ENCODE measurements around the gene KCNIP2.

Gene KCNIP2

GRCh38 chr10:101843032-101844021 lies at the start of gene KCNIP2:
TSS of gene KCNIP2 (minus strand) at chr10:101843800. CDS start at chr10:101843568, 232 bp downstream.
- peak in 1 of 2 donors; percentile 16 for DNase-seq

- no peak for DNase-seq
These were observed 49.3 kb upstream of the KCNIP2 start for GRCh38 chr10:101892782-101893391.

- DNase-seq = peak; percentile 56 to 90
These were observed 45.9 kb upstream of the KCNIP2 start for GRCh38 chr10:101889256-101890210.

- no peak for DNase-seq
These were observed 44.8 kb upstream of the KCNIP2 start for GRCh38 chr10:101888251-101888949.

GRCh38 chr10:101887775-101888174 lies 44.2 kb upstream of the KCNIP2 start:
- DNase-seq = no peak

- no peak for DNase-seq
These were observed 43.1 kb upstream of the KCNIP2 start for GRCh38 chr10:101886521-101887312.

- no peak for DNase-seq
These were observed 37.6 kb upstream of the KCNIP2 start for GRCh38 chr10:101881036-101881774.

GRCh38 chr10:101880232-101880573 lies 36.6 kb upstream of the KCNIP2 start:
- DNase-seq = no peak

GRCh38 chr10:101879456-101880231 lies 36.0 kb upstream of the KCNIP2 start:
- no peak for DNase-seq

GRCh38 chr10:101878869-101879268 lies 35.3 kb upstream of the KCNIP2 start:
- DNase-seq = no peak

- no peak for DNase-seq
These were observed 31.6 kb upstream of the KCNIP2 start for GRCh38 chr10:101875068-101875688.

- no peak for DNase-seq
These were observed 30.7 kb upstream of the KCNIP2 start for GRCh38 chr10:101874252-101874651.

- DNase-seq = no peak
These were observed 24.3 kb upstream of the KCNIP2 start for GRCh38 chr10:101867931-101868330.

- no peak for DNase-seq
These were observed 15.9 kb upstream of the KCNIP2 start for GRCh38 chr10:101859530-101859929.

GRCh38 chr10:101858723-101859500 lies 15.3 kb upstream of the KCNIP2 start:
- no peak for DNase-seq

- no peak for DNase-seq
These were observed 14.3 kb upstream of the KCNIP2 start for GRCh38 chr10:101857802-101858476.

- DNase-seq = peak in 1 of 2 donors; percentile 11
These were observed 13.0 kb upstream of the KCNIP2 start for GRCh38 chr10:101856626-101857025.

All from inflammatory macrophage treated with lipopolysaccharide for 1 hour (primary cell).